DOHH2 (cell line): Measurements from ENCODE around the gene STK4.
A peak's percentile ranks its signal among the peaks of the same experiment; 100 is the strongest.

Source experiments
- H3F3A ChIP-seq: fragments of 200-600 bp; sonication (generic), shearing (Covaris generic); 2 replicates; pipeline ENCODE4 v1.6.0; 2016; ENCODE audit warnings: antibody characterized with exemption, mild to moderate bottlenecking; ENCODE audit not compliant: control insufficient read depth, insufficient read depth
- H3K27ac ChIP-seq: fragments of 200-600 bp; sonication (generic); 2 replicates; pipeline ENCODE4 v1.5.1; 2014; ENCODE audit warnings: low read depth, mild to moderate bottlenecking, low read length, moderate library complexity
- H3K27me3 ChIP-seq: fragments of 200-600 bp; sonication (generic); 2 replicates; pipeline ENCODE4 v1.6.1; 2014; ENCODE audit warnings: mild to moderate bottlenecking, low read length, mixed read lengths; ENCODE audit not compliant: control insufficient read depth
- H3K36me3 ChIP-seq: fragments of 200-600 bp; sonication (generic); 2 replicates; pipeline ENCODE4 v1.6.1; 2014; ENCODE audit warnings: mild to moderate bottlenecking, low read length, moderate library complexity, mixed read lengths; ENCODE audit not compliant: control insufficient read depth
- H3K4me1 ChIP-seq: fragments of 200-600 bp; sonication (generic); 2 replicates; pipeline ENCODE4 v1.6.1; 2014; ENCODE audit warnings: mild to moderate bottlenecking, low read length, mixed read lengths; ENCODE audit not compliant: control insufficient read depth
- H3K4me2 ChIP-seq: fragments of 200-600 bp; sonication (generic); 2 replicates; pipeline ENCODE4 v1.6.0; 2014; ENCODE audit warnings: mild to moderate bottlenecking, low read length, moderate library complexity
- H3K4me3 ChIP-seq: fragments of 200-600 bp; sonication (generic); 2 replicates; pipeline ENCODE4 v1.5.1; 2014; ENCODE audit warnings: mild to moderate bottlenecking, low read length, mixed read lengths
- H3K79me2 ChIP-seq: fragments of 200-600 bp; sonication (generic); 2 replicates; pipeline ENCODE4 v1.6.1; 2014; ENCODE audit warnings: mild to moderate bottlenecking, low read length, mixed read lengths; ENCODE audit not compliant: control insufficient read depth
- H3K9me2 ChIP-seq: fragments of 200-600 bp; sonication (generic); replicated peaks from 2 replicates; pipeline ENCODE4 v1.6.1; 2014; ENCODE audit warnings: mild to moderate bottlenecking, low read length, mixed read lengths; ENCODE audit not compliant: control insufficient read depth
- H3K9me3 ChIP-seq: fragments of 200-600 bp; sonication (generic); 2 replicates; pipeline ENCODE4 v1.6.1; 2014; ENCODE audit warnings: antibody characterized with exemption, low read length, mixed read lengths; ENCODE audit not compliant: control insufficient read depth, insufficient read depth
- H4K20me1 ChIP-seq: fragments of 200-600 bp; sonication (generic); 2 replicates; pipeline ENCODE4 v1.6.0; 2014; ENCODE audit warnings: low read depth, mild to moderate bottlenecking, antibody characterized with exemption, low read length, moderate library complexity; ENCODE audit not compliant: control insufficient read depth, insufficient read depth
- CTCF ChIP-seq: fragments of 200-600 bp; sonication (generic); IDR thresholded peaks from one replicate; pipeline ENCODE4 v1.5.1; 2014; ENCODE audit warnings: antibody characterized with exemption, mild to moderate bottlenecking, low read depth, low read length; ENCODE audit not compliant: poor library complexity, severe bottlenecking
- EZH2phosphoT487 ChIP-seq: fragments of 200-600 bp; sonication (generic); IDR thresholded peaks from 2 replicates; pipeline ENCODE4 v1.6.1; 2017; ENCODE audit warnings: borderline replicate concordance, mild to moderate bottlenecking, antibody characterized with exemption, low read length, moderate library complexity, mixed read lengths

STK4 gene

DNA sequence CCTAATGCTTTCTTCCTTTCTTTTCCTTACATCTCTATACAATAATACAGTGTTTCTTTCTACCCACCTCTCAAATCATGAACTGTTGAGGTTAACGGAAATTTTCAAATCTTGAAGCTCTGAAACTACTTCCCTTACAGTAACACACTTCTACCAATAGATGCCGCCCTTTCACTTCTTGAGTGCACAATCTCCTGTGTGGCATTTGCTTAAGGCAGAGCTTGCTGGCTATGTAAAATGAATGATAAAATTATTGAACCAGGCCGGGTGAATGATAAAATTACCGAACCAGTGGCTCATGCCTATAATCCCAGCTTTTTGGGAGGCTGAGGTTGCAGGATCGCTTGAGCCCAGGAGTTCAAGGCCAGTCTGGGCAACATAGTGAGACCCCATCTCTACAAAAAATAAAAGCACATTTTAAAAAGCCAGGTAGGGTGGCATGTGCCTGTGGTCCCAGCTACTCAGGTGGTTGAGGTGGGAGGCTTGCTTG is 77.8 kb downstream of the STK4 start:
- TF ChIP-seq CTCF (peak; percentile 88), EZH2phosphoT487 (no peak)
- H3K4me1 ChIP-seq = peaks cover 89% of the 10 kb centered on the region
- H3K27me3 ChIP-seq = no peaks in the 10 kb centered on the region
- H3K9me2 ChIP-seq = no peaks in the 10 kb centered on the region
- H3K27ac ChIP-seq = peak overlapping the region; percentile 70
- H3K4me2 ChIP-seq = peak overlapping the region; percentile 20; the same call in 1 of the 2 replicates
- peaks cover 69% of the 10 kb centered on the region for H3K36me3 ChIP-seq
- no peaks in the 10 kb centered on the region for H4K20me1 ChIP-seq
- H3F3A ChIP-seq = peaks cover 29% of the 10 kb centered on the region
- no peaks in the 10 kb centered on the region for H3K9me3 ChIP-seq
- no peak overlapping the region for H3K4me3 ChIP-seq
- peaks cover 80% of the 10 kb centered on the region for H3K79me2 ChIP-seq

GRCh38 chr20:45044601-45045000 is 78.3 kb downstream of the STK4 start:
- TF ChIP-seq EZH2phosphoT487 (no peak), CTCF (no peak)
- Histone ChIP-seq H3F3A (peaks cover 34% of the 10 kb centered on the region), H3K4me1 (peaks cover 89% of the 10 kb centered on the region), H4K20me1 (no peaks in the 10 kb centered on the region), H3K27ac (peak overlapping the region; percentile 70; the same call in 1 of the 2 replicates), H3K9me3 (no peaks in the 10 kb centered on the region), H3K27me3 (no peaks in the 10 kb centered on the region), H3K79me2 (peaks cover 80% of the 10 kb centered on the region), H3K36me3 (peaks cover 69% of the 10 kb centered on the region), H3K4me2 (0 out of 2 replicates have a peak overlapping the region, but pooled peaks have one; percentile 11), H3K4me3 (no peak overlapping the region), H3K9me2 (no peaks in the 10 kb centered on the region)

DNA sequence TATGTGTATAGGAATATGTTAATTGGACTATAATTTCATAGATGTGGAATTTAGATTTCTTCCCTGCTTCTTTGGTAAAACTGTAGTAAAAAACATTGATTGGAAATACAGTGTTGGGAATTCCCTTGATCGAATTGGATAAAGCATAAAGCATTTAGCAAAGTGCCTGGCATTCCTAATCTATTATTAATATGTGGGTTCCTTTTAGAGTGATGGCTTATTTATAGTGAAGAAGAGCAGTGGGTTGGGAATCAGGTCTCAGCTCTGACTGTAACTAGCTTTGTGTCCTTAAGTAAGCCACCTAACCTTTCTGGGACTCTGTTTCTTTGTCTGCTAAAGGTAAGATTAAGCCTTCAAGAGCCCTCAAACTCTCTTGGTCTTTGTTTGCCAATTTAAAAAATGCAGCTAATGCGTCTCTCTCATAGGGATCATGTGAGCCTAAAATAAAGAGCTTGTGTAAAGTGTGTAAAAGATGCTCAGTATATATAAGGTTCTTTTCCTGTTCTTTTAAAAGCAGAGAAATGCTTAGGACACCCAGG is 81.3 kb downstream of the STK4 start:
- H3K9me2 ChIP-seq = no peaks in the 10 kb centered on the region
- peaks cover 91% of the 10 kb centered on the region for H3K4me1 ChIP-seq
- peak overlapping the region; percentile 93 for H3K27ac ChIP-seq
- H3K36me3 ChIP-seq = peaks cover 64% of the 10 kb centered on the region
- H3K27me3 ChIP-seq = no peaks in the 10 kb centered on the region
- peaks cover 31% of the 10 kb centered on the region for H3F3A ChIP-seq
- no peak overlapping the region for H3K4me2 ChIP-seq
- peaks cover 82% of the 10 kb centered on the region for H3K79me2 ChIP-seq
- TF ChIP-seq CTCF = no peak
- no peak for TF ChIP-seq EZH2phosphoT487
- no peaks in the 10 kb centered on the region for H3K9me3 ChIP-seq
- H4K20me1 ChIP-seq = no peaks in the 10 kb centered on the region
- no peak overlapping the region for H3K4me3 ChIP-seq
